GM20000 (cell line): ENCODE data around the gene HDAC2.
"Not testable (repeated sequence)": the region's sequence is repeated elsewhere in the genome, so short reads cannot be mapped to it uniquely, and the experiment has no call there.

ENCODE experiments used
- DNase-seq: peaks from one replicate; pipeline ENCODE4 v3.0.0; 2012; ENCODE audit warnings: low spot score
- TF ChIP-seq, protein P1 (sequence below): IDR thresholded peaks from 2 replicates; pipeline ENCODE4 v1.5.1; 2012; ENCODE audit warnings: mild to moderate bottlenecking, control low read depth; ENCODE audit errors: extremely low read depth, missing control alignments

HDAC2 gene

DNA sequence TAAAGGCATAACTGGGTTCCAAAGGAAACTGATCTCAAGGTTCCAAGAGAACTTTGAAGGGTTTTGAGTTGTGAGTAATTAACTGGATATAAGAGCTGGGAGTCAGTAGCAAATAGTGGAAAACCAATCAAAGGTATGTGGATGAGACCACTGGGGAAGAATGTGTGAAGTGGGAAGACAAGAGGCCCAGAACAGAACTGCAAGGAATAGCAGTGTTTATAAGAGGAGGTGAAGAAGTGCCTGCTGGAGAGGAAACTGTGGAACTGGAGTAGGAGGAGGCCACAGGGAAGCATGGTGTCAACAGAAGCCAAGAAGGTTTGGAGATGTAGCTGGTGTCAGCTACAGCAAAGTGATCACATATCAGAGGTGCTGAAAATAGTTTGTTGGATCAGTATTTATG, 18.7 kb upstream of the HDAC2 start:
- no peak for DNase-seq
- TF ChIP-seq, protein P1, sequence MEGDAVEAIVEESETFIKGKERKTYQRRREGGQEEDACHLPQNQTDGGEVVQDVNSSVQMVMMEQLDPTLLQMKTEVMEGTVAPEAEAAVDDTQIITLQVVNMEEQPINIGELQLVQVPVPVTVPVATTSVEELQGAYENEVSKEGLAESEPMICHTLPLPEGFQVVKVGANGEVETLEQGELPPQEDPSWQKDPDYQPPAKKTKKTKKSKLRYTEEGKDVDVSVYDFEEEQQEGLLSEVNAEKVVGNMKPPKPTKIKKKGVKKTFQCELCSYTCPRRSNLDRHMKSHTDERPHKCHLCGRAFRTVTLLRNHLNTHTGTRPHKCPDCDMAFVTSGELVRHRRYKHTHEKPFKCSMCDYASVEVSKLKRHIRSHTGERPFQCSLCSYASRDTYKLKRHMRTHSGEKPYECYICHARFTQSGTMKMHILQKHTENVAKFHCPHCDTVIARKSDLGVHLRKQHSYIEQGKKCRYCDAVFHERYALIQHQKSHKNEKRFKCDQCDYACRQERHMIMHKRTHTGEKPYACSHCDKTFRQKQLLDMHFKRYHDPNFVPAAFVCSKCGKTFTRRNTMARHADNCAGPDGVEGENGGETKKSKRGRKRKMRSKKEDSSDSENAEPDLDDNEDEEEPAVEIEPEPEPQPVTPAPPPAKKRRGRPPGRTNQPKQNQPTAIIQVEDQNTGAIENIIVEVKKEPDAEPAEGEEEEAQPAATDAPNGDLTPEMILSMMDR = no peak

DNA sequence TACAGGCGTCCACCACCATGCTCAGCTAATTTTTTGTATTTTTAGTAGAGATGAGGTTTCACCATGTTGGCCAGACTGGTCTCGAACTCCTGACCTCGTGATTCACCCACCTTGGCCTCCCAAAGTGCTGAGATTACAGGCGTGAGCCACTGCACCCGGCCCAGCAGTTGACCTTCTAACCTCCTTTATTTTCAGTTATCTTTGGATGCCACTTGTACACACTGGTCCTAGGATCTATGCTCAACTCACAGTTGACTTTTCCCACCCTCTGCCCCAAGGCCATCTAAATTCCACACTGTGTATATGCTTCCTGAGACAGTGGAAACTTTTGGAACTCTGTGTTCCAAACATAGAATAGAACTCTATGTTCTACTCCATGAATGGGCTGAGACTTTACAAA, 11.7 kb upstream of the HDAC2 start:
- DNase-seq = not testable (repeated sequence)

DNA sequence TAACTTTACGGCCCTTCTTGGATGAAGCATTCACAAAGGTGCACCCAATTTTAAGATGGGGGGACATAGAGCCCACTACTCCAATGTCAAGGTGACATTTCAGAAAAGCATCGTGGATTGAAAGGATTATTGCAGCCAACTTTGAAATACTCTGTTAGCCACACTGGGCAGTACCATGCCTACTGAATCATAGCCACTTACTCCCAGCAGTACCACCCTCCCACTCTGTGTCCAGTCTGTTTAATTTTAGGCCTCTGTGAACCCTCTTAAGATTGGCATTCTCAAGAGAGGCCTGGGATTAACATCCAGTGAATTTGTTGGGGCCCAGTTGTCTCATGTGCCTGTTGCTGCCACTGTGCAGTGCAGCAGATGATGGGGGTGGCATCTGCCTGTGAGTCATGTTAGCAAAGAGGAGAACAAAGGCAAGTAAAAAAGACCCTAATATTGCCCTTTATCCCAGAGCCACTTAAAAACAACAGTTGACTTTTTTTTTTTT, 11.2 kb upstream of the HDAC2 start:
- TF ChIP-seq, protein P1 = no peak

DNA sequence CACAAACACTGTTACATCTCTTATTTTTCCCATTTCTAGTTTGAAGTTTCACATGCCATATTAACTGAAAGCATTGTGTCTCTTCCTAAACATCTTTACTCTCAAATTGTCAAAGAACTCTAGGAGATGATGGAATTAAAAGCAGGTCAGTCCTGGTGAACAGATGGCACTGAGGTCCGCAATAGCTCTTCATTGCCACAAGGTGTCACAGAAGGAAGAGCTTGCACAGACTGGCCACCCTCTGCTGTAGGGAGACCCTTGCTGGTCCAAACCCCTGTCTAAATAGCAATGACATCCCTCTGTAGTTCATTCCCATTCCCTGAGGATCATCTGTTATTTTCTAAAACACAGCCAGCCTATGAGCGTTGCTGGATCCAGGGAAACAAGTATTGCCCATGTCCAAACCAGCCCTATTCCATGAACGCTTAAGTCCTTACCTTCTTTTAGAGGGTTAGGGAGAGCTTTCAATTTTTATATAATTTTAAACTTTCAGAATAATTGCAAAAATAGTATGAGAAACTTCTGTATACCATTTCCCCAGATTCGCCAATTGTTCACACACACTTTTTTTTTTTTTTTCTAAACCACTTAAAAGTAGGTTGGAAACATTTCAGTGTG, 10.1 kb upstream of the HDAC2 start:
- DNase-seq = peak; percentile 31
- TF ChIP-seq, protein P1 = no peak

More for the DNA sequence above, 11.2 kb upstream of the HDAC2 start:
- no peak for DNase-seq

DNA sequence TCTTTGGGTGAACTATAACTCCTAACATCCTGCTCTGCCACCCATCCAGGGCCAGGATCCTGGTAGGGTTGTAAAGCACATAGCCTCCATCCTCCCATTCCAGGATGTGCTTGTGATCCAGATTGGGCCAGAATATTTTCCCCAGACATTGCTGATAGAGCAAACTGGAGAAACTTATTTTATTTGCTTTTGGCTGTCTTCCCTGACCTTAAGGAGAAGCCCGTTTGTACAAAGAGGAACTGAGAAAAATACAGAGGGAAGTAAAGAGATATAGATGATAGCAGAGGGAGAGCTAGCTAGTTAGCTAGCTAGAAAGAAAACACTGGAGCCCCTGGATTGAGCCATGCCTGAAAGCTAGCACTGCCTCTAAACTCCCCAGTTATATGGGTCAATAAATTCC, 9.0 kb upstream of the HDAC2 start:
- TF ChIP-seq, protein P1 = no peak

DNA sequence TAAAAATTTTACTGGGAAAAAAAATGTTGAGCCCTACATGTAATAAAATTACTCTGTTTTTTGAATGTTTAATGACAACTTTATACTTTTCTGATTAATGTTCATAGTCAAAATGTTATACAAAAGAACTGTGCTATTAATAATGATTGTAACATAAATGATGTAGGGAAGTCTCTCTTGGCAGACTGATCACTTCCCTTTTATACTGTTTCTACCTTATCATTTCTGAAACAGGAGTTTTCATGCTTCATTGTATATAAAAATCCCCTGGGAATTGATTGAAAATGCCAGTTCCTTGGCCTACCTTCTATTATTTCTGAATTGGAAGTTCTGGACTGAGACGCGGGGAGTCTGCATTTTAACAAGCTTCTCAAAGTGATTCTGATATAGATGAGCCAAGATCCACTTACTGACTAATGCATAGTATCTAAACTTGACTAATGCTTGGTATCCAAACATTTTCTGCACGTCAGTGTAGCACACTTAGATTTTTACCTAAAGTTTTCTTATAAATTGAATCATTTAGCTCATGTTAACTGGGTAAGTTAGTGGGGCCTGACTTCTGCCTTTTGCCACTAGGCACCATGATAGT, 7.2 kb upstream of the HDAC2 start:
- DNase-seq = no peak
- TF ChIP-seq, protein P1 = no peak

More for the DNA sequence above, 9.0 kb upstream of the HDAC2 start:
- DNase-seq = peak; percentile 23

DNA sequence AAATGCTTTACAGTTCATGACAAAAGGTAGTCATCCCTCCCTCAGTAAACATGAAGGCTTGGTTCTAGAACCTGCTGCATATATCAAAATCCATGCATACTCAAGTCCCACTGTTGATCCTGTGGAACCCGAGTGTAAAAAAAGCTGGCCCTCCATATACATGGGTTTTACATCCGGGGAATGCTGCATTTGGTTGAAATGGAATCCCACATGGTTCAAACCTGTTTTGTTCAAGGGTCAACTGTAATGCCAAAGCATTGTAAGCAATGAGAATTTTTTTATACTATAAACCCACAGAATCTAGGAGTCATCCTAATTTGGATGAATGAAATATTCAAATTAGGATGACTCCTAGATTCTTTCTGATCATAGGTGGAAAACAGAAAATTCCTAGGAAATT, 5.9 kb upstream of the HDAC2 start:
- DNase-seq = no peak
- TF ChIP-seq, protein P1 = no peak

DNA sequence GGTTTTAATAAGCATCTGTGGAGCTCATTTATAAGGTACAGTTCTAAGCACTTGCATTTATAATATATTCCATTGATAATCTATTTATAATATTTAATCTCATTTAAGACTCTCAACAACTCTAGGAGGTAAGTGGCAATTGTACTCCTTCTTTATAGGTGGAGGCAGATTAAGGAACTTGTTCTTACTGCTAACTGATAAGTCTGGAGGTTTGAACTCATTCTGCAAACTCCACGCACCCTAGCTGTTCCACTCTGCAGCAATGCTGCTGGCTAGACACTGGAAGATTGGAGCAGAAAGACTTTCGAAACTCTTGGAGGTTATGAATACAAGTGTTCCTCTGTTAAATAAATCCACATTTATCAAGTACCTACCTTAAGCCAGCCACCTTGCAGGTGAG, 793 bp upstream of the HDAC2 start:
- TF ChIP-seq, protein P1 = no peak
- DNase-seq = no peak
